ENCODE measurements around the gene ZMYM5.
"Not testable (repeated sequence)": the region's sequence is repeated elsewhere in the genome, so short reads cannot be mapped to it uniquely, and the experiment has no call there.

The ZMYM5 gene

DNA sequence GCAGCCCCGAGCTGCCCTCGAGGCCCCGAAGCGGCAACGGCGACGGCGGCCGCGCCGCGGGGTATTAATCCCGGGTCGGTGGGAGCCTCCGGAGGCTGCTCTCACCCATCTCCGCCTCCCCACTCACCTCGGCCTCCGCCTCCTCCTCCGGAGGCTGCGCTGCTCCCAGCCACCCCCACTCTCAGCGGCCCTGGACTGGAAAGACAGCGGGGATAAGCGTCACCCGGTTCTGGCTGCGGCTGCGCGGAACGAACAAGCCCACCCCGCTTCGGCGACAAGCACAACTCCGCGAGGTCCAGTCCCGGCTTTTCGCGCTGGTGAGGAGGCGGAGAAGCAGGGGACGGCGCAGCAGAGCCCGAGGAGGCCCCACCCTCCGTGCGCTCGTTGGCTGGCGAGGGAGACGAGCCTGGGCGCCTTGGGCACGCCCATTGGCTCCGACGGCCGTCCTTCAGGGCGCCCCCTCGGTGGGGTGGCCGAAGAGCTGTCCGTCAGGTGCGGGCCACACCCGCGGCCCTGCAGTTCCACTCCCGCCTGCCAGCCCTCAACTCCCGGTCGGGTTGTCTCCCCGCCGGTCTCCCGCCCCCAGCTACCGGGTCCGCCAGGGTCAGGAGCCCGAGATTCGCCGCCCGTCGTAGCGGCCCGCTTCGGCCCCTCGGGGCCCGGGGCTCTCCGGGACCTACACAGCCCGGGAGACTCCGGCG is at the start of gene ZMYM5:
Gene ZMYM5, minus strand, starts transcription at position 327 of the 701 bp plus-strand sequence. CDS start 11,469 bp downstream, outside the sequence.
- peak; percentile 96 for DNase-seq

- DNase-seq, result no peak
Measured at GRCh38 chr13:19910336-19911072, 47.1 kb upstream of the ZMYM5 start.

- no peak for DNase-seq
Measured at GRCh38 chr13:19908350-19908986, 45.0 kb upstream of the ZMYM5 start.

DNA sequence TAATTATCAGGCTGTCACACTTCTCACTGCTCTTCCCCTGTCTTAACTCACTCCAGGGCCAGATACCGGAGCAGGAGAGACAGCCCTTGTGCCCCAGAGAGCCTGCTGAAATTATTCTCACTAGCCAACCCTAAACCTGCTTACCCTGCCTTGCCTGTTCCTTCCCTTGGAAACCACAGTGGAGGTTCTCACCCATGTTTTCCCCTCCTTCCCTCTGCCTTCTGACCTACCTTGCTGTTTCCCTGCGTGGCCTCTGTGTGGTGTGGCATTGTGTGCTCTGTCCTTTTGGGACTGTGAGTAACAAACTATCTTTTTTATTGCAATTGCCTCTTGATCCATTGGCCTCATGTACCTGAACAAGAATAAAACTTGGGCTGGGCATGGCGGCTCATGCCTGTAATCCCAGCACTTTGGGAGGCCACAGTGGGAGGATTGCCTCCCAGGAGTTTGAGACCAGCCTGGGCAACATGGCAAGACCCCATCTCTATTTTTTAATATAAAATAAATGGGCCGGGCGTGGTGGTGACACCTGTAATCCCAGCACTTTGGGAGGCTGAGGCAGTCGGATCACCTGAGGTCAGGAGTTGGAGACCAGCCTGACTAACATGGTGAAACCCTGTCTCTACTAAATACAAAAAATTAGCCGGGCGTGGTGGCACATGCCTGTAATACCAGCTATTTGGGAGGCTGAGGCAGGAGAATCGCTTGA is 42.2 kb upstream of the ZMYM5 start:
- not testable (repeated sequence) for DNase-seq

DNA sequence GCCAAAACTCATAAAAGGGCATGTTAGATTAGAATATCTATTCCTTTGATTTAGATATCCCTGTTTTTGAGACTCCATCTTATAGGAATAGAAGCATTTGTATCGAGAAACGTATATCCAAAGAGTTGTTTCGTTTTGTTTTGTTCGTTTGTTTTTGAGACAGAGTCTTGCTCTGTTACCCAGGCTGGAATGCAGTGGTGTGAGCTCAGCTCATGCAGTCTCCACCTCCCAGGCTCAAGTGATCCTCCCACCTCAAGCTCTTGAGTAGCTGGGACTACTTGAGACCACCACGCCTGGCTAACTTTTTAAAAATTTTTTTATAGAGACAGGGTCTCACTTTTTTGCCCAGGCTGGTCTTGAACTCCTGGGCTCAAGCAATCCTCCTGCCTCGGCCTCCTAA is 26.6 kb upstream of the ZMYM5 start:
- no peak for DNase-seq

GRCh38 chr13:19888799-19889198 is 25.4 kb upstream of the ZMYM5 start:
- DNase-seq, result no peak

DNA sequence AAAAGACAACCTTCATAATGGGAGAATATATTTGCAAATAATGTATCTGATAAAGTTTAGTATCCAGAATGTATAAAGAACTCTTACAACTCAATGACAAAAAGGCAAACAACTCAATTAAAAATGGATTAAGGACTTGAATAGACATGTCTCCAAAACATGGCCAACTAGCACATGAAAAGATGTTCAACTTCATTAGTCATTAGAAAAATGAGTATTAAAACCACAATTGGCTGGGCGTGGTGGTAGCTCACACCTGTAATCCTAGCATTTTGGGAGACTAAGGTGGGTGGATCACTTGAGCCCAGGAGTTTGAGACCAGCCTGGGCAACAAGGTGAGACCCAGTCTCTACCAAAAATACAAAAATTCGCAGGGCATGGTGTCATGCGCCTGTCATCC is 18.8 kb upstream of the ZMYM5 start:
- no peak for DNase-seq

DNA sequence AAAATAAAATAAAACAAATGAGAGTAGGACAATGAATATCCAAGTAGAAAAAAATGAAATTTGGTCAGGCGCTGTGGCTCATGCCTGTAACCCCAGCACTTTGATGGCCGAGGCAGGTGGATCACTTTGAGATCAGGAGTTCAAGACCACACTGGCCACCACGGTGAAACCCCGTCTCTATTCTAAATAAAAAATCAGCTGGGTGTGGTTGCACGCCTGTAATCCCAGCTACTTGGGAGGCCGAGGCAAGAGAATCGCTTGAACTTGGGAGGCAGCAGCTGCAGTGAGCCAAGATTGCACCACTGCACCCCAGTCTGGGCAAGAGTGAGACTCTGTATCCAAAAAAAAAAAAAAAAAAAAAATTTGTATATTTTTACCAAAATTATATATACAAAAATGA is 18.2 kb upstream of the ZMYM5 start:
- no peak for DNase-seq

DNA sequence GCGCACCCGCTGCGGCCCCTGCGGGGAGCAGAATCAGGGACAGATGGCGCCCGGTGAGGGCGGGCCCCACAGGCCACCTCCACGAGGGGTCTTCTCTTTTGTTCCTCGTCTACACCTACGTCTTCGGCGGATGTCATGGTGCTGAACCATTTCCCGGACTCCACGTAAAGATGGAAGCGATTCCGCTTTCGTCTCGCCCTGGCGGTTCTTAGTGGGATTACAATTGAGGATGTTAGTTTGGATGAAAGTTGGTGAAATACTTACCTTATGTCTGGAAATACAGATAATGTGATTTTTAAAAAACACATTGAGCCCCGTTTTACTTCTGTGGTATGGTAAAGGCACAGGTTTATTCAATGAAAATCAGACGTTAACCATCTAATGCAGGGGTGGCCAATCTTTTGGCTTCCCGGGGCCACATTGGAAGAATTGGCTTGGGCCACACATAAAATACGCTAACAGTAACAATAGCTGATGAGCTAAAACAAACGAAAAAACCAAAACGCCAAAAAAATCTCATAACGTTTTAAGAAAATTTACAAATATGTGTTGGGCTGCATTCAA is 1.4 kb upstream of the ZMYM5 start:
- peak; percentile 72 for DNase-seq

DNA sequence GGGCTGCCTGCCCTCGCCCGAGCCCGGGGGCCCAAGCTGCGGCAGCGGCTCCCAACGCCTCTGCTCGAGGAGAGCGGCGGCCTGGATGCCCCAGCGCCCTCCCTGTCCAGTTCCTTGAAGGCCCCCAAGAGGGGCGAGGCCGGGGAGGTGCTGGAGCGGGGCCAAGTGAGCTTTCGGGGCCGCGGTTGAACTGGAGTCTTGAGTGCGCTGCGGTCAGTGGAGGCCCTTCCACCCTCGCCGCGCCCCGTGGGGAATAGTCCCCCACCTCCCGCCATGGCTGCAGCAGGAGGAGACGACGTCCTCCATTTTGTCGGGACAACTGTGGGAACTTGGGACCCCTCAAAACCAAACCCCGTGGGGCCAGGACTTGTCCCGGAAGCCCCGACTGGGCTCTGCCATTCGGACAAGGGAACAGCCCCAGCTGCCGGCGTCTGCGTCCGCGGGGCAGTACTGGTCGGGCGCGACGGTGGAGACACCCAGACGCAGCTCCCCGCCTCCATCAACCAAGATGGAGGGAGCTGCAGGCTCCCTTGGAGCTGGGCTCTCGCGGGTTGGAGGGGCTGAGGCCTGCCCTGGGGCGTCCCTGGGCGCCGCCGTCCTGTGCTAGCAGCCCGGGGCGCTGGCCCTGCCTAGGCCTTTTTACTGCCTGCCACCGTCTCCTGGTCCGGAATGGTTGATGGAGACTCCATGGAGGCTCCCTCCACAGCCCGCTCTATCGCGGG is 736 bp upstream of the ZMYM5 start:
- DNase-seq, result peak; percentile 63

DNA sequence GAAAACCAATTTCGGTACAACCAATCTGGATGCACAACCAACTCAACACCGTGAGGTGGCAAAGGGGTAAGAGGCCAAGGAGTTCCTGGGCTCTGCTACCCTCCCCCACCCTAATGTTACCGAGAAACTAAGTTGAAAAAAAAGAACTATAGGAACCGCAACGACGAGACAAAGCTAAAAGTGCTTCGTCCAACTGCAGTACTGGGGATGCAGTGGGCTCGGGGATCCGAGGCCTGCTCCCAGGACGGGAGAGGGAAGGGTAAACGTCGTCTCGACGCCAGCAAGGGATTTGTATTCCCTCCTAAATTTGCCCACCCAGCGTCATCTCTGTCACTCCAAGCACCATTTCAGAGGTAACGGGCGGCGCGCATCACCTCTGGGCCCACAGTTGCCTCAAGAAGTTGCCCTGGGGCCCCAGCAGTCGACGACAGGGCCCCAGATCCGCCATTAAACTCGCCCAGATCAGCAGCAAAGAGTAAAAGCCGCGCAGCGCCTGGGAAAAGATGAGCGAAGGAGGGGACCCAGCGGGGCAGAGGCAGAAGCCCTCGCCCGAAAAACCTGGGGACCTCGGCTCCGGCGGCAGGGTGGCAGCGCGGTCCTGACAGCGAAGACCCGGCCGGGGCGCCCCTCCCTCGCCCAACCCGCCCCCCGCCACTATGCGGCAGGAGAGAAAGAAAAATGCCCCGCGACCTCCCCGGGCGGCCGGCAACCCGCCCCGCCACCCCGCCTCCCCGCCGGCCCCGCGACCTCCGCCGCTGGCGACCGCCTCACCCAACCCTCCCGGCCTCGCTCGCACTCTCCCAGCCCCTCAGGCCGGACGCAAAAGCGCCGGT is 752 bp downstream of the ZMYM5 start:
- peak; percentile 50 for DNase-seq

DNA sequence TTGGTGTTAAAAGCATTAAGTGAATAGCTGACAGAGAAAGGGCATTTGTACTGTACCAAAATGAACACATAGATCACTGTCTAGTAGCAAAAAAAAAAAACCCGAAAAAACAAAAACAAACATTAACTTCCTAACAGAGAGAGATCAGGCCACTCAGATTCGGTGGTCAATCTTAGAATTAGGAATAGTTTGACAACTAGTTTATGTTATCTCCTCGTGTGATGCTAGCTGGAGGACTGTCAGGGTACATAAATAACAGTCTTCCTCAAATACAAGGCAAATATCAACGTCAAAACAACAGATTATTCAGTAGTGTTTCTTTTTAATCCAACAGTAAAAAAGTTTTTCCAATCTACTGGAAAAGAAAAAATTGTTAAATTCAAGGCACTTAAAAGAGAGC is 1.7 kb downstream of the ZMYM5 start:
- no peak for DNase-seq

GRCh38 chr13:19860884-19861655 is 2.4 kb downstream of the ZMYM5 start:
- no peak for DNase-seq

DNA sequence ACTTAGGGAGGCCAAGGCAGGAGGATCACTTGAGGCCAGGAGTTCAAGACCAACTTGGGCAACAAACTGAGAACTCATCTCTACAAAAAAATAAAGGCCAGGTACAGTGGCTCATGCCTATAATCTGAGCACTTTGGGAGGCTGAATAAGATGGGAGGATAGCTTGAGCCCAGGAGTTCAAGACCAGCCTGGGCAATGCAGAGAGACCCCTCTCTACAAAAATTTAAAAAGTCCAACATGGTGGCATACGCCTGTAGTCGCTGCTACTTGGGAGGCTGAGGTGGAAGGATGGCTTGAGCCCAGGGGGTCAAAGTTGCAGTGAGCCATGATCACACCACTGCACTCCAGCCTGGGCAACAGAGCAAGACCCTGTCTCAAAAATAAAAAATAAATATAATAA is 5.8 kb downstream of the ZMYM5 start:
- not testable (repeated sequence) for DNase-seq

DNA sequence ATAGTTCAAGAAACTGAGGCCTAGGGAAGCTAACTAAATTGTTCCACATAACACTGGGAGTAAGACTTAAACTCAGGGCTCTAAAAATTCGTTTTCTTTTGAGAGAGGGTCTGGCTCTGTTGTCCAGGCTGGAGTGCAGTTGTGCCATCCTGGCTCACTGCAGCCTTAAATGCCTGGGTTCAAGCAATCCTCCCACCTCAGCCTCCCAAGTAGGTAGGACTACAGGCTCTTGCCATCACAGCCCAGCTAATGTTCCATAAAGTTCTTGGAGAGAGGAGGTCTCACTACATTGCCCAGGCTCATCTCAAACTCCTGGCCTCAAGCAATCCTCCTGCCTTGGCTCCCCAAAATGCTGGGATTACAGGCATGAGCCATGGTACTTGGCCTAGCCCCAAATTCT is 10.7 kb downstream of the ZMYM5 start:
- DNase-seq, result no peak

DNA sequence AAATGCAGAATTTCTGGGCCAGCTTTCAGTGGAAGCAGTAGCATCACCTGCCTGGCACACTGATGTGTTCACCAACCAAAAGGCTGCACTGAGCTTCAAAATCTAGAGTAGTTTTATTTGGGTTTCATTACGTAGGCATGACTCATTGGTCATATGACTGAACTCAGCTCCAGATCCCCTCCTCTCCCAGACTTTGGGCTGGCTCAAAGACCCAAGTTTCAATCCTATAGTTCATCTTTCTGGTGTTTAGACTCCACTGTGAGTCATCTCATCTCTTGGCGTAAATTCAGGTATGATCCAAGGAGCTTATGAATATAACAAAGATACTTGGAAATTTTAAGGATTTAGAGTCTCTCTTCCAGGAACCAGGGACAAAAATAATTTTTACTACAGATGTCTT is 17.7 kb downstream of the ZMYM5 start:
- DNase-seq, result no peak

GRCh38 chr13:19838865-19839275 is 24.6 kb downstream of the ZMYM5 start:
- DNase-seq, result no peak

DNA sequence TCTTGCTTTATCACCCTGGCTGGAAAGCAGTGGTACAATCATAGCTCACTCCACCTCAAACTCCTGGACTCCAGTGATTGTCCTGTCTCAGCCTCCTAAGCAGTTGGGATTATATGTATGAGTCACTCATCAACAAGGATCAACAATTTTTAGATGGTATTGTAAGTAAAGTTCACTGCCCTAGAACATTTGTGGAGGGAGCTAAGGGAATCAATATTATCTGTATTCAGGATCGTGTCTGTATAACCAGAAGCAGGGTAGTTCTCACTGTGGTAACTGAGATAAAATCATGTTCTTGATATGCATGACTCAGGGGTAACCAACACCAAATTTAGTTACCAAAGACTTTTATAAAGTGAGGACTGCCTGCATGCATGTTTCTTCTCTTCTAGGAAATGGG is 27.0 kb downstream of the ZMYM5 start:
- DNase-seq, result no peak

DNA sequence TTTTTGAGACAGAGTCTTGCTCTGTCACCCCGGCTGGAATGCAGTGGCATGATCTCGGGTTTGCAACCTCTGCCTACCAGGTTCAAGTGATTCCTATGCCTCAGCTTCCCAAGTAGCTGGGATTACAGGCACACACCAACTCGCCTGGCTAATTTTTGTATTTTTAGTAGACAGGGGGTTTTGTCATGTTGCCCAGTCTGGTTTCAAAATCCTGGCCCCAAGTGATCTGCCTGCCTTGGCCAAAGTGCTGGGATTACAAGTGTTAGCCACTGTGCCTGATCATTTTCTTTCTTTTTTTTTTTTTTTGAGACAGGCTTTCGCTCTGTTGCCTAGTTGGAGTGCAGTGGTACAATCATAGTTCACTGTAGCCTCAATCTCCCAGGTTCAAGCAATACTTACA is 28.7 kb downstream of the ZMYM5 start:
- DNase-seq, result no peak

DNA sequence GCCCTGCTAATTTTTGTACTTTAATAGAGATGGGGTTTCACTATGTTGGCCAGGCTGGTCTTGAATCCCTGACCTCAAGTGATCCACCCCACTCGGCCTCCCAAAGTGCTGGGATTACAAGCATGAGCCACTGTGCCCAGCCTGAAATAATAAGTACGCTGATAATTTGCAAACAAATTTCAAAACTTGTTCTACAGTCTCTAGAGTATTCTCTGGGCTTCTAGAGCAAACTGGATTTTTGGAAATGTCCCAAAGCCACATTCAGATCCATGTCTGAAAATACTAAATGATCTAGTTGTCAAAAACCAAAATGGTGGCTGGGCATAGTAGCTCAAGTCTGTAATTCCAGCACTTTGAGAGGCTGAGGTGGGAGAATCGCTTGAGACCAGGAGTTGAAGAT is 40.8 kb downstream of the ZMYM5 start:
- no peak for DNase-seq
